Measurements from ENCODE around the gene SWAP70. TPM values are rescaled to one million over a fixed set of nuclear protein-coding genes. Genes with fewer than 3 reads are reported as not detected.

SWAP70 gene
- total RNA-seq, 1 experiment from 2014 or later: 8.6 TPM

DNA sequence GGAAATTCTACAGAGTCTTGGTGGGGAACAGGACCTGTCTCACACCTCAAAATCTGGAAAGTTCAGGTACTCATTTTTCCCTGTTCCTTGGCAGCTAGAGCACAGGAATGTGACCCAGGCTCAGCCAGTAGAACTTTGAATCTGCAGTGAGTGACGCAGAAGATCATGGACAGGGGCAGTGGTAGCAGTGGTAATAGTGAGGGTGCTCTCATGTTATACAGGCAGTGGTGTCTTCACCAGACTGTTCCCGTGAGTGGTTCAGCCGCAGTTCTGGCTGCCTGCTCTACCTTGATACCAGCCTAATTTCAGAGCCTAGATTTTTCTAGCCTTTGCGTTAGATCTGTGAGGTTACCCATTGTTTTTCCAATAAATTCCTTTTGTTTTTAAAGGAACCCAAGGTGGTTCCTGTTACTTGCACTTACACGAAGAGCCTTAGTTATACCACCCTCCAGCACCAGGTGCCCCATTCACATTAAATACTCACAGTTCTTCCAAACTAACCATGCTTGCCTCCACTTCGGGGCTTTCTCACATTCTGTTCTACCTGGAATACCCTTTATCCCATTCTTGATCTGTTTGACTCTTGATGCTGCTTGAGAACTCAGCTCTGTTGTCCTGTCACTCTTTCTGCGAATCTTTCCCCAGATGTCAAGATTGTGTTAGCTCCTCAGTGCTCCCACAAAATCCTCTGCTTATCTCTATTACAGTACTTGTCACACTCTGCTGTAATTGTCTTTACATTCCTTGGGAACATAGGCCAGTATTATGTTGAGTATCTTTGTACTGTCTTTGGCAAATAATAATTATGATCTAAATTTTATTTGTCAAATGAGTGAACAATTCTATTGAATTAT lies 47.8 kb downstream of the SWAP70 start:
- ChIA-PET POLR2A (ENCODE audit: unreplicated experiment) (no interaction called here), CTCF (no interaction called here)
- Histone ChIP-seq H3K9ac (ENCODE audit: low read length) (no peak overlapping the region), H3K27me3 (ENCODE audit: low read length) (no peaks in the 10 kb centered on the region), H3K36me3 (ENCODE audit: low read depth, low read length) (0 out of 2 replicates have a peak, but pooled peaks cover 4% of the 10 kb centered on the region), H3K9me3 (ENCODE audit: low read length) (no peaks in the 10 kb centered on the region), H3K79me2 (ENCODE audit: low read length) (no peaks in the 10 kb centered on the region), H2AFZ (ENCODE audit: low read length) (no peak overlapping the region), H3K4me1 (ENCODE audit: insufficient read depth, low read length) (peaks cover 15% of the 10 kb centered on the region), H3F3A (ENCODE audit: low read length, unreplicated experiment) (no peaks in the 10 kb centered on the region), H3K4me2 (ENCODE audit: low read length) (no peak overlapping the region), H4K20me1 (ENCODE audit: low read length) (no peaks in the 10 kb centered on the region), H3K9me2 (replicated peaks; ENCODE audit: low read length) (no peaks in the 10 kb centered on the region), H3K27ac (ENCODE audit: low read length) (no peak overlapping the region), H3K4me3 (ENCODE audit: low read length) (no peak overlapping the region)
- intact Hi-C loops (cut with micrococcal nuclease): no loop called here
- no TSS peak for BruUV-seq (replicated peaks)
- TF ChIP-seq EZH2phosphoT487 (IDR thresholded peaks at IDR 0.05; ENCODE audit: borderline replicate concordance, low read length) (no peak), EZH2 (IDR thresholded peaks at IDR 0.05; ENCODE audit: low read length, unreplicated experiment) (no peak)
- TF ChIP-seq, protein P1, sequence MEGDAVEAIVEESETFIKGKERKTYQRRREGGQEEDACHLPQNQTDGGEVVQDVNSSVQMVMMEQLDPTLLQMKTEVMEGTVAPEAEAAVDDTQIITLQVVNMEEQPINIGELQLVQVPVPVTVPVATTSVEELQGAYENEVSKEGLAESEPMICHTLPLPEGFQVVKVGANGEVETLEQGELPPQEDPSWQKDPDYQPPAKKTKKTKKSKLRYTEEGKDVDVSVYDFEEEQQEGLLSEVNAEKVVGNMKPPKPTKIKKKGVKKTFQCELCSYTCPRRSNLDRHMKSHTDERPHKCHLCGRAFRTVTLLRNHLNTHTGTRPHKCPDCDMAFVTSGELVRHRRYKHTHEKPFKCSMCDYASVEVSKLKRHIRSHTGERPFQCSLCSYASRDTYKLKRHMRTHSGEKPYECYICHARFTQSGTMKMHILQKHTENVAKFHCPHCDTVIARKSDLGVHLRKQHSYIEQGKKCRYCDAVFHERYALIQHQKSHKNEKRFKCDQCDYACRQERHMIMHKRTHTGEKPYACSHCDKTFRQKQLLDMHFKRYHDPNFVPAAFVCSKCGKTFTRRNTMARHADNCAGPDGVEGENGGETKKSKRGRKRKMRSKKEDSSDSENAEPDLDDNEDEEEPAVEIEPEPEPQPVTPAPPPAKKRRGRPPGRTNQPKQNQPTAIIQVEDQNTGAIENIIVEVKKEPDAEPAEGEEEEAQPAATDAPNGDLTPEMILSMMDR (conservative IDR thresholded peaks at IDR 0.05; ENCODE audit: low read depth, low read length): no peak
- no peak for ATAC-seq
- DNase-seq: no peak

DNA sequence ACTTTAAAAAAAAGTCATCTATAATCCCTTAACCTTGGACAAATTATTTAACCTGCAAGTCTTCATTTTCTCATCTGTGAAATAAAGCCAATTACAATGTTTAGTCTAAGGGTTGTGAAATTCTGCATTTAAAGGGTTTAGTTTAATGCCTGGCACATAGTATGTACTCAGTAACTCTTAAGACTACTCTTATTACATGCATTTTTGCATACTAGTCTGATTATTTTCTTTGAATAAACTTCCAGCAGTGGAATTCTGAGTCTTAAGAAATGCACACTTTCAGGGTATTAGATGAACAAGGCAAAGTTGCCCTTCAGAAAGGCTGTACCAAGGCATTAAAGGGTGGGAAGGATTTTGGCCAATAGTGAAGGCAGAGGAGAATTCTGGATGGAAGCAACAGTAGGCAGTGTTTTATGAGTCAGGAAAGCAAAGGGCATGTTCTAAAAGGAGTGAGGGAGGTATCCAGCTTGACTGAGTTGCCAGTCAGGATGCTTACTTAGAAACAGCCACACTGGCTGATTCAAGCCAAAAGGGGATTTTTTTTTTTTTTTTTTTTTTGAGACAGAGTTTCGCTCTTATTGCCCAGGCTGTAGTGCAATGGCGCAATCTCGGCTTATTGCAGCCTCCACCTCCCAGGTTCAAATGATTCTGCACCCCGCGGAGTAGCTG lies 50.5 kb downstream of the SWAP70 start:
- TF ChIP-seq EZH2 (IDR thresholded peaks at IDR 0.05; ENCODE audit: low read length, unreplicated experiment) (no peak), EZH2phosphoT487 (IDR thresholded peaks at IDR 0.05; ENCODE audit: borderline replicate concordance, low read length) (no peak)
- TF ChIP-seq, protein P1 (conservative IDR thresholded peaks at IDR 0.05; ENCODE audit: low read depth, low read length): no peak
- intact Hi-C loops (cut with micrococcal nuclease): no loop called here
- H3K27me3 ChIP-seq (ENCODE audit: low read length): no peaks in the 10 kb centered on the region
- no peak for DNase-seq
- no peak overlapping the region for H3K4me2 ChIP-seq (ENCODE audit: low read length)
- H3K9ac ChIP-seq (ENCODE audit: low read length): no peak overlapping the region
- no TSS peak for BruUV-seq (replicated peaks)
- ChIA-PET POLR2A (ENCODE audit: unreplicated experiment) (no interaction called here), CTCF (no interaction called here)
- no peaks in the 10 kb centered on the region for H3K79me2 ChIP-seq (ENCODE audit: low read length)
- H3F3A ChIP-seq (ENCODE audit: low read length, unreplicated experiment): no peaks in the 10 kb centered on the region
- H3K36me3 ChIP-seq (ENCODE audit: low read depth, low read length): 0 out of 2 replicates have a peak, but pooled peaks cover 4% of the 10 kb centered on the region
- H3K4me3 ChIP-seq (ENCODE audit: low read length): no peak overlapping the region
- no peak overlapping the region for H2AFZ ChIP-seq (ENCODE audit: low read length)
- no peak overlapping the region for H3K27ac ChIP-seq (ENCODE audit: low read length)
- H3K4me1 ChIP-seq (ENCODE audit: insufficient read depth, low read length): peaks cover 21% of the 10 kb centered on the region
- ATAC-seq: no peak
- H4K20me1 ChIP-seq (ENCODE audit: low read length): no peaks in the 10 kb centered on the region
- no peaks in the 10 kb centered on the region for H3K9me2 ChIP-seq (replicated peaks; ENCODE audit: low read length)
- no peaks in the 10 kb centered on the region for H3K9me3 ChIP-seq (ENCODE audit: low read length)

Measured in PC-3 (cell line).